Activated CD8-positive, alpha-beta memory T cell treated with anti-CD3 and anti-CD28 coated beads for 1 hour (primary cell): ENCODE results near the gene FBXO48.
A peak's percentile ranks its signal among the peaks of the same experiment; 100 is the strongest.
"Not testable (repeated sequence)": the region's sequence is repeated elsewhere in the genome, so short reads cannot be mapped to it uniquely, and the experiment has no call there.

Source experiments
- DNase-seq, 2 donors: peaks; one replicate each; pipeline ENCODE4 v3.0.0-alpha.2; 2020; ENCODE audit warnings: low read depth in 1 of 2; ENCODE audit errors: extremely low read depth in 1 of 2

FBXO48 gene

DNA sequence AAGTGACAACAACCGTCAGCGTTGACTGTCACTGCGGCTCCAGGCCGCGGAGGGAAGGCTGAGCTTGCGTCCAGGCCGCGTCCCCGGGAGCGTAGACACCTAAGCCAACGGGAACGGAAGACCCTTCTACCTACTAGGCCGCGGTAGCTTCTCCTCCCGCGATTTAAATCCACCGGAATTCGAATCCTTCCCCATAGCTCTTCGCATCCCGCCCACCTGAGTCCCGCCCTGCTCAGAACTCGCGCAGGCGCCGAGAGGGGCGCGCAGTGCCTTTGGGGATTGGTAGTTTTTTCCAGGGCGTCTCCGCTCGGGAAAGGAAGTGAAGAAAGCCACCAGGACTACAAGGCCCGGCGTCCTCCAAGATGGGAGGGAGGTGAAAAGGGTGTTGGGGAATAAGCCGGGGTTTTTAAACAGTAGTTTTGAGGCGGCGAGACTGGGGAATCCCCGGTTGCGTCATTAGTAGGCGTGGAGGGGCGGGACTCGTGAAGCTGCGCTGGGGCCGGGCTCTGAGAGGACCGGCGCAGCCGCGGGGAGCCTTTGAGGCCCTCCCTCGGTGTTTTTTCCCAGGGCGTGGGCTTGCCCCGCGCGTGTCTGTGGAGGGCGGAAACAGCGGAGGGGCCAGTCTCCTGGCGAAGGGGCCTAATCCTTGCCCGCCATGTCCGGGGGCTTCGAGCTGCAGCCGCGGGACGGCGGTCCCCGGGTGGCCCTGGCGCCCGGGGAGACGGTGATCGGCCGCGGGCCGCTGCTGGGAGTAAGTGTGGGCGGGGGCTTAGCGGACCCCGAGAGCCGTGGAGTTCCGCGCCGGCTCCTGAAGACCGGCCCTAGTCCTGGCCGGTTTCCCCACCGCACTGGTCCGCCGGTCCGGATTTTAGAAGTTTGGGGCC lies at the start of gene FBXO48, which contains the start of gene APLF:
Gene FBXO48, minus strand, starts transcription at position 218 of the 884 bp plus-strand sequence. CDS start 2,149 bp downstream, outside the sequence.
Gene APLF, plus strand, starts transcription at position 509 of the 884 bp plus-strand sequence. Its CDS starts 147 bp downstream, at position 656.
- peak; percentile 95 to 97 for DNase-seq

DNA sequence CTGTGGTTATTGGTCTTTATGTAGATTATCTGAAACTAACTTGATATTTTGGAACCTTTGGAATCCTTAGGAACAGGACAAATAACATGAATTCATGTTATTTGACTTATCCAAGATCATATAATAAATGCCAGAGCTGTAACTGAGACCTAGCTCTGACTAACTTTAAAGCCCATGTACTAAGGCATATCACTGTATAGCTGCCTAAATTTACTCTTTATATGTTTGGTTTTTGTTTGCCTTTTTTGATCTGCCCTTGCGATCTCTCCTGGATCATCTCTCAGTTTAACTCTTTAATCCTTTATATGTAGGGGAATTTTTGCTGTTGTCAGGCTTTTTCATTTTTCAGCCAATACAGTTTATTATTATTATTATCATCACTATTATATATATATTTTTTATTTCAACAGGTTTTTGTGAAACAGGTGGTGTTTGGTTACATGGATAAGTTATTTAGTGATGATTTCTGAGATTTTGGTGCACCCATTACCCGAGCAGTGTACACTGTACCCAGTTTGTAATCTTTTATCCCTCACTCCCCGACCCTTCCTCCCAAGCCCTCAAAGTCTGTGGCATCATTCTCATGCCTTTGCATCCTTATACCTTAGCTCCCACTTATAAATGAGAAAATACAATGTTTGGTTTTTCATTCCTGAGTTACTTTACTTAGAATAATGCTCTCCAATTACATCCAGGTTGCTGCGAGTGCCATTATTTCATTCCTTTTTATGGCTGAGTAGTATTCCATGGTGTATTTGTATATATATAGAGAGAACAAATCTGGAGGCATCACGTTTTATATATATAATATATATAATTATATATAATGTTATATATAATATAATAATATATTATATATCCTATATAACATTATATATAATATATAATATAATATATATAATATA lies 49.2 kb upstream of the FBXO48 start:
- DNase-seq = no peak

DNA sequence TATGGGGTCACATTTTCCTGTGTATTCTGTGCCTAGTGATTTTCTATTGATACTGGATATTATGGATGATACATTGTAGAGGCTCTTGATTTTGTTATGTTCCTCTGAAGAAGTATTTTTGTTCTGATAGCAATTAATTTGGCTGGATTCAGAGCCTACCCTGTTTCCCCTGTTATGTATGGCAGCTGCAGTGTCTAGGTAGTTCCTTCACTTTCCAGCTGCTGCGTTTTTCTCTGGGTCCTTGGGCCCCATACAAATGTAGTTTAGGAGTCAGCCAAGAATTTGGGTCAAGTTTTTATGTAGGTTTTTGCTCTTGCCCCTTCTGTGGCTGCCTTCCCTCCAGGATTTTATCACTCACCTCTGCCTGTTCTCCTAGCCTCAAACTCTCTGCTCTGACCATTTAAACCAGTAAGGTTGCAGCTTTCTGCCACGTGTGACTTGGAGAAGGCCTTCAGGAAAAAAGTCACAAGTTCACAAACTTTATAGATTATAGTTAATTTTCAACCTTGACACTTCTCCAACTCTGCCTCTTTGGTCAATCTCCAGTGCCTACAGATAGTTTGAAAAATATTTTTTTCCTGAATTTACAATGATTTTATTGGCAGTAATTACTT lies 47.3 kb upstream of the FBXO48 start:
- DNase-seq = no peak

DNA sequence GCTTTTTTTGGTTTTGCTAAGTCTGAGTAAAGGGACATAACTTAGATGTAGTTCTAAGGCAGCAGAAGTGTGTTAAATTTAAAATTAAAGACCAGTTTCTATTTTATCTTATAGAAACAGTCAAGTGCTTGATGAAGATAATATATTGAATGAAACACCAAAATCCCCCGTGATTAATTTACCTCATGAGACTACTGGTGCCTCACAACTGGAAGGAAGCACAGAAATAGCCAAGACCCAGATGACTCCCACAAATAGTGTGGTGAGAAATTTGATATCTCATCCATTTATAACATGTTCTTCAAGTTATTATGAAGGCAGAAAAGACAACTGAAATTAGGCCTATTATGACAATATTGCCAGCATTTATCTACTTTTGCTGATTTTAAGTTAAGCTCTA lies 45.9 kb upstream of the FBXO48 start:
- DNase-seq = no peak

DNA sequence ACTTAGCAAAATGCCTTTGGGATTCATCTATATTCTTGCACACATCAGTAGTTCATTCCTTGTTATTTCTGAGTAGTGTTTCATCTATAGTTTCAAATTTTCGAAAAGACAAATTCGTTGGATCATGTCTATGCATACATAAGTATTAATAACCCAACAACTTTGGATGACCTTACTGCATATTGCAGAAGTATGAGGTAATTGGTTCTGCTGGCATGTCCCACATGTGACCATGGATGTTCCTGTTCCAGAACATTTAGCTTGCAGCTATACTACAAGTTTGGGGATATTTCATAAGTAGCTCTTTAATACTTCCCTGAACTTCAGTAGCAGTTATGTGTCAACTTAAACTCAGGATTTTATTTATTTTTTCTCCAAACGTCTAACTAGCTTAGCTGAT lies 45.2 kb upstream of the FBXO48 start:
- no peak for DNase-seq

DNA sequence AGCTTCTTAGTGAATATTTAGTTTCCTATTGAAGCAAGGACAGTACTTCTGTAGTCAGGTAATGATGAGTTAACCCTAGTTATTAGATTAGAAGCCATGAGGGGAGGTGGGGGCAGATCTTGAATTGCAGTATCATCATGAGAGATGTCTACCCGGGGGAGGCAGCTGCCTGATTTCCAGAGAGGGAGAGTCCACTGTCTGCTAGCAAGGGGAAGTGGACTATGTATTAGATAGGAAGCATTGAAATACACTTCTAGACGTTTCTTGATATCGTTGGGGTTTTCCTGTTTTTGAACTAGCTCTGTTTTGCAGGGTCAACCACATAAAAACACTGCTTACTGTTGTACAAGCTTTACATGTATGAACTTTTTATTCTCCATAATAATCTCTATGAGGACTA lies 39.1 kb upstream of the FBXO48 start:
- no peak for DNase-seq

GRCh38 chr2:68505603-68506159 lies 38.6 kb upstream of the FBXO48 start:
- DNase-seq = no peak

- DNase-seq = no peak
These were observed 34.7 kb upstream of the FBXO48 start for GRCh38 chr2:68501768-68502167.

- DNase-seq = no peak
These were observed 33.6 kb upstream of the FBXO48 start for GRCh38 chr2:68500649-68501048.

- DNase-seq = no peak
These were observed 32.0 kb upstream of the FBXO48 start for GRCh38 chr2:68499133-68499532.

GRCh38 chr2:68491582-68491981 lies 24.5 kb upstream of the FBXO48 start:
- DNase-seq = no peak

- DNase-seq = no peak
These were observed 22.2 kb upstream of the FBXO48 start for GRCh38 chr2:68489282-68489681.

DNA sequence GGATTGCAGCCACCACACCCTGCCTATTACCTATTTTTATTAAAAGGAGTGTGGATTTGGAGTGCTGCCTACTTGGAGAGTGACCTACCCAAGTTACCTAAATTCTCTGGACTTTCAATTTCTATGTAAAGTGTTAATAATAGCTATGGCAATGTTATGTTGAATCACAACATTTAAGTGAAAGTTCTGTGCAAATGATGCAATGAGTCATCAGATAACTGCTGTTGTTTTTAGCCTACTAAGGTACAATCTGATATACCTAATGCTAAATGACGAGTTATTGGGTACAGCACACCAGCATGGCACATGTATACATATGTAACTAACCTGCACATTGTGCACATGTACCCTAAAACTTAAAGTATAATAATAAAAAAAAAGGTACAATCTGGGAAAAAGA lies 21.5 kb upstream of the FBXO48 start:
- not testable (repeated sequence) for DNase-seq

DNA sequence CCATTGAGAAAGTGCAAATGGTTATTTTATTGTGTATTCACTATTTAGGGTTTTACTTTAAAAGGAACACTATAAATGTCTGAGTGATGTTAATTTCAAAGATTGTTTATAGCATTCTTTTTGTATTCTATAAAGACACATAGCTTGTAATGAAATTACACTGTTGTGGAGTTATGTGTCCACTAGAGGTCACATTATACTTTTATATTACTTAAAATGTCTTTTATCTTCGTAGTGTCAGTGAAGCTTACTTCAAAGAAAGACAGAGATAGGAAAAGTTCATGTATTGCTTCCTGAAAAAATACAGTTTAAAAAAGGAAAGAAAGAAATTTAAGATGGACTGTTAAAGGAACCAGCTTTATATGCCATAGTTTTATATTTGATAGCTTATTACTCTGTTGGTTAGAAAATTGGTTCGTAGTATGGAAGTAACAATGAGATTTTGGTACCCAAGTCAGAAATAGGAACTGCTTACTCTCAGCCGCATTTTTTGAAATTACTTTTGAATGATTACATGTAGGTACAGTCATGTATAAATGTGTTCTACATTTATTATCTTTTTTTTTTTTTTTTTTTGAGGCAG lies 20.8 kb upstream of the FBXO48 start:
- no peak for DNase-seq

DNA sequence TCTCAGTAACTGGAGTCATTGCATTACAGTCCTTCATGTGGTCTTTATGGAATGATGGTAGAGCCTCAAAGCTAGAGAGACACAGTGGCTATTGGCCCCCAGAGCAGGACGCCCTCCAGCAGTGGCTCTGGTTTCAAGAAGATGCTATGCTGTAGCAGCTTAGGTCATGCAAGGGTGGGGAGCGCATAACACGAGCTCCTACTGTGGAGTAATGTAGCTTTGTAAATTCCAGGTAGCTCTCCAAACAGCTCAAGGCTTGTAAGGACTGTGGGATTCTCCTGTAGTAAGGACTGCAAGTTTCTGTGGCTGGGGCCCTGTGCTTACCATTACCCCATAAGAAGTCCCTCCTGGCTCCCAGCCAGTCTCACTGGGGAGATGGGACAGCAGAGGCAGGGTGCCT lies 15.9 kb upstream of the FBXO48 start:
- DNase-seq = no peak

- DNase-seq = no peak
These were observed 15.3 kb upstream of the FBXO48 start for GRCh38 chr2:68482296-68482820.

GRCh38 chr2:68478688-68479087 lies 11.6 kb upstream of the FBXO48 start:
- no peak for DNase-seq

DNA sequence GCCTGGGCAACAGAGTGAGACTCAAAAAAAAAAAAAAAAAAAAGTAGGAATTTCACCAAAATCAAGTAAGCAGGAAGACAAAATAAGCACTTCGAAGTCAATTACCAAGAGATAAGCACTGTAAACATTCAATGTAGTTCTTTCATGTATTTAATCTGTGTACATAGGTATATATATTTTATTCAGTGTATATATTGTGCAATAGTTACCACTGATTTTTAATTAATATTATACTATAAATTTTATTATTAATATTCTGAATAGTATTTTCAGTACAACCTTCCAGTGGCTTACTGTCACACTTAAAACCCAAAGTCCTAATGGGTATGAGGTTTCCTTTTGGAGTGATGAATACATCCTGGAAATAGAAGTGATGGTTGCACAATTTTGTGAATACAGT lies 9.4 kb upstream of the FBXO48 start:
- no peak for DNase-seq

GRCh38 chr2:68475576-68475975 lies 8.5 kb upstream of the FBXO48 start:
- no peak for DNase-seq

DNA sequence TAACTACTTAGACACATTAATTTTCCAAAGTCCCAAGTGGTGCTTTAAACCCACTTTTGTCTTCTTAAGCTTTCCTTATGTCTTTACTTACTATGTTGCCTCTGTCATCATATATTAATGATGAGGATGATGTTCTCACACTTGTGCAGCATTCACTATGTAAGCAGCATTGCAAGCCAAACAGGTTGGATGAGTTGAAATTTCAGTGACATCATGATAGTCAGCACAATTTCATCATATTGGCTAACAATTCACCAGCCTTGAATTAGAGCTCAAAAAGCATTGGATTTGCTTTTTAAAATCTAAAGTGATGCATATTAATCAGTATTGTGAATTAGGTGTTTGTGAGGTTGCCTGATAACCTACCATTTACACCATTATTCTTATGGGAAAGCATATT lies 8.0 kb upstream of the FBXO48 start:
- no peak for DNase-seq
